Trophoblast cell (in vitro differentiated cells and primary cell): Measurements from ENCODE around the gene FLNA.
A peak's percentile ranks its signal among the peaks of the same experiment; 100 is the strongest.

ENCODE experiments used
- DNase-seq, 2 donors: peaks; one replicate each; pipeline ENCODE4 v3.0.0-alpha.2; 2016
- H2AFZ ChIP-seq: 2 replicates; pipeline ENCODE4 v1.6.1; 2013; ENCODE audit warnings: low read length, moderate library complexity, mild to moderate bottlenecking; ENCODE audit not compliant: insufficient read depth, poor library complexity
- H2AK5ac ChIP-seq: 2 replicates; pipeline ENCODE4 v1.6.1; 2013; ENCODE audit warnings: mild to moderate bottlenecking, low read length
- H2BK120ac ChIP-seq: 2 replicates; pipeline ENCODE4 v1.6.1; 2013; ENCODE audit warnings: low read length, mild to moderate bottlenecking, moderate library complexity; ENCODE audit not compliant: insufficient read depth, poor library complexity
- H2BK12ac ChIP-seq: 2 replicates; pipeline ENCODE4 v1.6.1; 2013; ENCODE audit warnings: mild to moderate bottlenecking, low read length, moderate library complexity
- H2BK5ac ChIP-seq: 2 replicates; pipeline ENCODE4 v1.6.1; 2013; ENCODE audit warnings: low read length, low read depth, moderate library complexity, mild to moderate bottlenecking; ENCODE audit not compliant: poor library complexity
- H3K14ac ChIP-seq: 2 replicates; pipeline ENCODE4 v1.6.1; 2013; ENCODE audit warnings: mild to moderate bottlenecking, low read length
- H3K18ac ChIP-seq: 2 replicates; pipeline ENCODE4 v1.6.1; 2013; ENCODE audit warnings: mild to moderate bottlenecking, low read length
- H3K23ac ChIP-seq: 2 replicates; pipeline ENCODE4 v1.6.1; 2013; ENCODE audit warnings: low read length
- H3K27ac ChIP-seq: 2 replicates; pipeline ENCODE4 v1.5.1; 2013; ENCODE audit warnings: low read depth, mild to moderate bottlenecking, inconsistent platforms, low read length, moderate library complexity
- H3K27me3 ChIP-seq: 2 replicates; pipeline ENCODE4 v1.6.1; 2013; ENCODE audit warnings: inconsistent platforms, mild to moderate bottlenecking, low read length, moderate library complexity; ENCODE audit not compliant: insufficient read depth
- H3K36me3 ChIP-seq, 2 experiments: 1 replicate in 1 of 2; 2 replicates in 1 of 2; pipeline ENCODE4 v1.6.1; 2013; ENCODE audit warnings: low read length in 2 of 2, mild to moderate bottlenecking in 2 of 2, moderate library complexity in 1 of 2; ENCODE audit not compliant: insufficient read depth in 2 of 2, control insufficient read depth in 1 of 2
- H3K4ac ChIP-seq: 2 replicates; pipeline ENCODE4 v1.6.1; 2013; ENCODE audit warnings: low read depth, mild to moderate bottlenecking, low read length, moderate library complexity
- H3K4me1 ChIP-seq, 2 experiments: 1 replicate in 1 of 2; 2 replicates in 1 of 2; pipeline ENCODE4 v1.6.1; 2013; ENCODE audit warnings: low read length in 2 of 2, mild to moderate bottlenecking in 2 of 2, moderate library complexity in 1 of 2; ENCODE audit not compliant: insufficient read depth in 2 of 2, control insufficient read depth in 1 of 2
- H3K4me2 ChIP-seq: 2 replicates; pipeline ENCODE4 v1.6.1; 2013; ENCODE audit warnings: inconsistent platforms, mild to moderate bottlenecking, low read length, moderate library complexity
- H3K4me3 ChIP-seq: 2 replicates; pipeline ENCODE4 v1.5.1; 2013; ENCODE audit warnings: mild to moderate bottlenecking, low read depth, low read length, inconsistent platforms
- H3K79me1 ChIP-seq: one replicate; pipeline ENCODE4 v1.6.1; 2013; ENCODE audit warnings: low read length
- H3K79me2 ChIP-seq: 2 replicates; pipeline ENCODE4 v1.6.1; 2013; ENCODE audit warnings: low read length, mild to moderate bottlenecking; ENCODE audit not compliant: control insufficient read depth, insufficient read depth, poor library complexity
- H3K9ac ChIP-seq: 2 replicates; pipeline ENCODE4 v1.6.1; 2013; ENCODE audit warnings: mild to moderate bottlenecking, low read length
- H3K9me3 ChIP-seq: 2 replicates; pipeline ENCODE4 v1.6.1; 2013; ENCODE audit warnings: low read depth, mild to moderate bottlenecking, control low read depth, inconsistent platforms, low read length; ENCODE audit not compliant: insufficient read depth
- H4K12ac ChIP-seq: 2 replicates; pipeline ENCODE4 v1.6.1; 2013; ENCODE audit warnings: low read depth, mild to moderate bottlenecking, low read length, moderate library complexity
- H4K8ac ChIP-seq: 2 replicates; pipeline ENCODE4 v1.6.1; 2013; ENCODE audit warnings: low read depth, mild to moderate bottlenecking, low read length, moderate library complexity
- H4K91ac ChIP-seq: one replicate; pipeline ENCODE4 v1.6.1; 2013; ENCODE audit warnings: low read depth, mild to moderate bottlenecking, low read length, moderate library complexity
- WGBS: extraction: QIAGEN DNeasy Blood & Tissue Kit; methylation state at CpG from one replicate; pipeline ENCODE4 v1.1.7; 2013; ENCODE audit warnings: missing lambda C conversion rate; ENCODE audit not compliant: insufficient read length, insufficient coverage; ENCODE audit errors: extremely low coverage; 5-methylcytosine and 5-hydroxymethylcytosine counted together

FLNA gene

GRCh38 chrX:154323537-154323936, 50.9 kb downstream of the FLNA start:
- Histone ChIP-seq H3K27me3 (peaks cover 3% of the 10 kb centered on the region), H3K79me2 (no peaks in the 10 kb centered on the region), H2BK12ac (no peak overlapping the region), H2BK120ac (no peak overlapping the region), H3K79me1 (no peaks in the 10 kb centered on the region), H2AK5ac (no peak overlapping the region), H3K4ac (no peak overlapping the region), H3K18ac (no peak overlapping the region), H4K12ac (no peak overlapping the region), H4K91ac (no peak overlapping the region), H3K9ac (no peak overlapping the region), H3K4me1 (no peaks in the 10 kb centered on the region), H3K27ac (no peak overlapping the region), H3K36me3 (no peaks in the 10 kb centered on the region), H3K14ac (no peak overlapping the region), H2AFZ (no peak overlapping the region), H3K23ac (no peak overlapping the region), H3K9me3 (no peaks in the 10 kb centered on the region), H4K8ac (no peak overlapping the region), H3K4me3 (no peak overlapping the region), H3K4me2 (no peak overlapping the region), H2BK5ac (no peak overlapping the region)
- no peak for DNase-seq
- no CpG with 5 or more reads among the region's 7 CpGs for WGBS

DNA sequence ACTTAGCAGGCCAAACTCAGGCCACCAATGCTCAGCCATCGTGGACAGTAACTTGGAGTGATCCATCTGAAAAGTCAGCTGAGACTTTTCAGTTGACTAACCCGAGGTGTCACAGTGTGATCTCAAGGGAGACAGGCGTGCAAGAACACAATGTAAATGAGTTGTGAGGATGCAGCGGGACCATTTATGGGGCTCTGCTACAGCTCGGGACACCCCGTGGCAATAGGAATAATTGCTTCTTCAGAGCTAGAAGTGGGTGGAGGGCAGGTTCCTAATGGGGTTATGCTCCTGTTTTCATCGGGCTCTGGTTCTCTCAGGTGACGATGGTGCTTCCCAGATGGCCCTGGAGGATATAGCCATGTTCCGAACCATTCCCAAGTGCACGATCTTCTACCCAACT, 51.5 kb downstream of the FLNA start:
- H4K8ac ChIP-seq = no peak overlapping the region
- no peaks in the 10 kb centered on the region for H3K79me2 ChIP-seq
- no peak overlapping the region for H3K4ac ChIP-seq
- no peak overlapping the region for H3K23ac ChIP-seq
- no peak overlapping the region for H2BK120ac ChIP-seq
- no peaks in the 10 kb centered on the region for H3K9me3 ChIP-seq
- no peak overlapping the region for H2BK12ac ChIP-seq
- no peaks in the 10 kb centered on the region for H3K36me3 ChIP-seq
- H4K91ac ChIP-seq = no peak overlapping the region
- H2AFZ ChIP-seq = no peak overlapping the region
- H3K9ac ChIP-seq = no peak overlapping the region
- H3K14ac ChIP-seq = no peak overlapping the region
- H3K4me2 ChIP-seq = no peak overlapping the region
- H2BK5ac ChIP-seq = no peak overlapping the region
- H3K18ac ChIP-seq = no peak overlapping the region
- no peaks in the 10 kb centered on the region for H3K4me1 ChIP-seq
- peaks cover 3% of the 10 kb centered on the region for H3K27me3 ChIP-seq
- H2AK5ac ChIP-seq = no peak overlapping the region
- no peak overlapping the region for H4K12ac ChIP-seq
- no peak overlapping the region for H3K4me3 ChIP-seq
- WGBS = no CpG with 5 or more reads among the region's 10 CpGs
- no peaks in the 10 kb centered on the region for H3K79me1 ChIP-seq
- no peak overlapping the region for H3K27ac ChIP-seq
- no peak for DNase-seq

- Histone ChIP-seq H2AK5ac (no peak overlapping the region), H3K27me3 (no peaks in the 10 kb centered on the region), H3K4ac (no peak overlapping the region), H2BK5ac (no peak overlapping the region), H3K18ac (no peak overlapping the region), H3K36me3 (no peaks in the 10 kb centered on the region), H3K23ac (no peak overlapping the region), H4K91ac (no peak overlapping the region), H4K8ac (no peak overlapping the region), H4K12ac (no peak overlapping the region), H3K79me1 (no peaks in the 10 kb centered on the region), H3K14ac (no peak overlapping the region), H3K9me3 (no peaks in the 10 kb centered on the region), H2BK12ac (no peak overlapping the region), H2BK120ac (no peak overlapping the region), H3K4me1 (no peaks in the 10 kb centered on the region), H3K4me2 (no peak overlapping the region), H3K79me2 (no peaks in the 10 kb centered on the region), H2AFZ (no peak overlapping the region), H3K9ac (no peak overlapping the region), H3K4me3 (no peak overlapping the region), H3K27ac (no peak overlapping the region)
- WGBS = no CpG with 5 or more reads among the region's 10 CpGs
- DNase-seq = peak in 1 of 2 donors; percentile 20
These were observed 52.8 kb downstream of the FLNA start for GRCh38 chrX:154321594-154321993.

DNA sequence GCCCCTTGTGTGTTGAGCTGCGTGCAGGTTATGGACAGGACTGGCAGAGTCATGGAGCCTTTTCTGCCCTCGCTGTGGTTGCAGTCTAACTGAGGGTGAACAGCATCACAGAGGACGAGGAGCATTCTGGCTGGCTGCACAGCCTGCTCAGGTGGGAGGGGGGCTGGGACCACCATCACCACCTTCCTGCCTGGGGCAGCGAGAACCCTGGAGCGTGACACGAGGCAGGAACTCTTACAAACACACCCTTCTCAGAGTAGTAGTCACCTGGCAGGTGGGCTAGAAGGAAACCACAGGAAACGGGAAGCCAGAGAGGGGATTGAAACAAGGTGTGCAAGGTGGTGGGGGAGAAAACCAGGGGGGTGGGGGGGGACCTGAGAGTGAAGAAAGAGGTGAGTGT, 53.3 kb downstream of the FLNA start:
- no CpG with 5 or more reads among the region's 7 CpGs for WGBS
- H3K4ac ChIP-seq = no peak overlapping the region
- no peak overlapping the region for H3K23ac ChIP-seq

More for the DNA sequence above, 53.3 kb downstream of the FLNA start:
- Histone ChIP-seq H3K36me3 (no peaks in the 10 kb centered on the region), H3K27me3 (no peaks in the 10 kb centered on the region), H3K4me3 (no peak overlapping the region), H2BK12ac (no peak overlapping the region), H4K8ac (no peak overlapping the region), H3K4me2 (no peak overlapping the region), H3K79me2 (no peaks in the 10 kb centered on the region), H3K9me3 (no peaks in the 10 kb centered on the region), H3K9ac (no peak overlapping the region), H4K91ac (no peak overlapping the region), H4K12ac (peak overlapping the region; percentile 36), H3K18ac (no peak overlapping the region), H2AK5ac (no peak overlapping the region), H2BK5ac (no peak overlapping the region), H2BK120ac (no peak overlapping the region), H3K4me1 (no peaks in the 10 kb centered on the region), H3K79me1 (no peaks in the 10 kb centered on the region), H3K14ac (no peak overlapping the region), H2AFZ (no peak overlapping the region), H3K27ac (no peak overlapping the region)
- DNase-seq = no peak
